Left lobe of liver (tissue), 2 donors: Measurements from ENCODE around the gene VENTX. TPM values are rescaled to one million over a fixed set of nuclear protein-coding genes. Genes with fewer than 3 reads are reported as not detected.
A peak's percentile ranks its signal among the peaks of the same experiment; 100 is the strongest.
"Not testable (repeated sequence)": the region's sequence is repeated elsewhere in the genome, so short reads cannot be mapped to it uniquely, and the experiment has no call there.

Source experiments
- ATAC-seq: fragments of 200-7000 bp; cut with Tn5 transposase; one replicate; pipeline ENCODE4 v1.9.1; 2020; ENCODE audit warnings: mild to moderate bottlenecking, moderate library complexity
- DNase-seq: peaks from one replicate; pipeline ENCODE4 v3.0.0-alpha.2; 2020; ENCODE audit warnings: low spot score
- total RNA-seq: library from RNA; stranded (reverse); gene quantifications from one replicate; pipeline ENCODE4 v1.2.1, GENCODE V29; 2021
- donor health status: DM: no; HTN: no; CAD: no; lungs with moderate emphysema.
- donor health status: DM: no; HTN: yes; CAD: no.

VENTX gene
- total RNA-seq, 1 donor from 2014 or later, result 0.15 TPM

DNA sequence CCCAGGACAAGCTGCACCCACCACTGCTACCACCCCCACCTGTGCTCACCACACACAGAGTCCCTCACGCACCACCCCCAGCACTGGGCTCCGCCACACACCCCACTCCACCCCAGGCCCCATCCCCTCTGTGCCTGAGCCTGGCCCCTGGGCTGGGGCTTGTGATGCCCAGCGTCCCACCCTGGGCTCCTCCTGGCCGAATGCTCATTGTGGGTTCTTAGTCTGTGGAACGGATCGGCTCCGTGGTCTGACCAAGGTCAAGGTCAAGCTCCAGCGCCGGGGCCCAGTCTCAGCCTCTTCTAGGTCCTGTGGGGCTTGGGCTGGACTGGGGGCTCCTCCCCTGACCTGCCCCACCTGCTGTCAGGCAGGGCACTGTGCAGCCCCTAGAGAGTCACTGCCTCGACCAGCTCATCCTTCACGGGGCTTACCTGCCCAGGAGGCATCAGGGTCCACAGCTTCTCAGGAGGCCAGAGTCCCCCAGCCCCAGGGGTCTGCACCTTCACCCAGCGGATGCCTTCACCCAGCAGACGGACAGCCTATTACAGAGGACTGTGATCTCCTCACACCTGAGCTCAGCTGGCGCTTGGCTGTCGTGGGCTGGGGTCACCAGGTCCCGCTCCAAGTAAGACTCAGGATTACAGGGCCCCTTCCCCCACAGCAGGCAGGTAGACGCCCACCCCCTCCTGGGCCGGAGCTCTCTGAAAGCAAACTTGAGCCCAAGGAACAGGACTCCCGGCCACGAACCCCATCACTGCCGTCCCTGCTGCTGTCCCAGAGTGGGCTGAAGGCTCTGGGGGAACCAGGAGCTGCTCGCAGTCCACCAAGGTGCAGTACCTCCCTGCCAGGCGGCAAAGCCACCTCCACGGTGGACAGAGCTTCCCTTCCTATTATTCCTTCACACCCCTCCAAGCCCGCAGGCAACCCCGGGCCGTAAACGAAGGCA is 22.9 kb upstream of the VENTX start:
- no peak for DNase-seq
- no peak for ATAC-seq

DNA sequence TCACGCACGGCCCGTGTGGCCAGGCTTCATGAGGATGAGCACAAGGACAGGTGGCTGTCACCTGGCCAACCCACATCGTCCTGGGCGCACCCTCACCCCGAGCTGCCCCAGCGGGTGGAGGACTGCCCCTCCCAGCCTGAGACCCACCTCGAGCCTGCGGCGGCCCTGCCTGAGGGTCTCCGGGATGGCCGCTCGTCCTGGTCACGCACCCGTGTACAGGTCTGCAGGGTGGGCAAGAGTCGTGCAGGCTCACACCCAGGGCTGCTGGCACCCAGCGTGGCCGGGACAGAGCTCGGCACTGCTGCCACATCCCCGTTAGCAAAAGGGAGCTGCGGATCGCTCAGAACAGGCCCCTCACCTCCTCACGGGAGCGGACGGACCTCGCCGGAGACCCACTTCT is 22.1 kb upstream of the VENTX start:
- DNase-seq, result no peak

DNA sequence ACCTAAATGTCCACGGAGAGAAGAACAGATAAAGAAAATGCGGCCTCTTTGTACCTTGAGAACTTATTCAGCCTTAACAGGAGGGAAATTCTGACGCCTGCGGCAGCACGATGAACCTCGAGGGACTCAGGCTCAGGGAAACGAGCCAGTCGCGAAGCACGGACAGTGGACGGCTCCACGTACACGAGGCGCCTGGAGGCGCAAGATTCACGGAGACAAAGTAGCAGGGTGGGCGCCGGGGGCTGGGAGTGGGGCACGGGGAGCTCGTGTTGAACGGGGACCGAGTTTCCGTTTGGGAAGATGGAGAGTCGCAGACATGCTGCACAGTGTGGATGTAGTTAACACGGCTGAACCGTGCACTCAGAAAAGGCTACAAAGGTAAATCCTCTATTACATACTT is 20.9 kb upstream of the VENTX start:
- DNase-seq, result no peak
- ATAC-seq, result no peak

More for the DNA sequence above, 22.1 kb upstream of the VENTX start:
- ATAC-seq, result no peak

DNA sequence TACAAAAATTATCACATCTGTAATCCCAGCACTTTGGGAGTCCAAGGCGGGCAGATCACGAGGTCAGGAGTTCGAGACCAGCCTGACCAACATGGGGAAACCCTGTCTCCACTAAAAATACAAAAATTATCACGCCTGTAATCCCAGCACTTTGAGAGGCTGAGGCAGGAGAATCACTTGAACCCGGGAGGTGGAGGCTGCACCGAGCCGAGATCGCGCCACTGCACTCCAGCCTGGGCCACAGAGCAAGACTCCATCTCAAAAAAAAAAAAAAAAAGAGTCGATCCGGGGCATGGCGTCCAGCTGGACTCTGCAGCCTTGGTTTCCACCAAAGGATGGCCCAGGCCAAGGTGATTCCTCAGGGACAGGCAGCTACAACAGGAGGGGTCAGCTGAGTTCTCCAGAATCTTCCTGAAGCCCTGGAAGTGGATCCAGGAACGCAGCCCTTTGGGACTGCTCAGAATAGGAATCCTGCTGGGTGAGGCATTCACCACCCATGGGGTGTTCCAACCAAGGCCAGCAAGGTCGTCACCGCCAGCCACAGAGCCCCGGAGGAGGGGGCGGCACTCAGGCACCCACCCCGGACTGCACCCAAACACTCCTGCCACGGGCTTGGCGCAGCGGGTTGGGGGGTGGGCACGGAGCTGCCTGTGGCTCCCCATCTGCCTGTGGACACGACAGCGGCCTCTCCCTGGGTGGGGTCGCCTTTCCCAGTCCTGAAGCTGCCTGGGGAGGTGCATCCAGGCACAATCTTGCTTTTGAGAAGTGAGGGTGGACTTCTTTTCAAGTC is 19.7 kb upstream of the VENTX start:
- ATAC-seq (no peak), DNase-seq (no peak)

DNA sequence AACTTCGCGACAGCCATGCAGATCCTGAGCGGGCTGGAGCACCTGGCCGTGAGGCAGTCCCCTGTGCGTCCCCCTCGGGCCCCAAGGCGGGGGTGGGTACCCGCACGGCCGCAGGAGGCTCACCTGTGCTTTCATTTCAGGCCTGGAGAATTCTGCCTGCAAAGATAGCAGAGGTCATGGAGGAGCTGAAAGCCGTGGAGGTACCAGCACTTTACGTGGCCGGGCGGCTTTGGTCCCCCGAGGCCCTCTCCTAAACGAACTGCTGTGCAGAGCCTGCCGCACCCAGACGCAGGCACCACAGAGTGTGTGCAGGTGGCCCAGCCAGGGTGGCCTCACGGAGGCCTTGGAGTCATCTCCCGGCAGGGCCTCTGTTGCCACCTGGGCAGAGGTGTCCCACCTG is 18.8 kb upstream of the VENTX start:
- no peak for ATAC-seq
- no peak for DNase-seq

GRCh38 chr10:133219782-133220181 is 17.9 kb upstream of the VENTX start:
- no peak for DNase-seq

GRCh38 chr10:133221331-133221730 is 16.3 kb upstream of the VENTX start:
- ATAC-seq, result no peak
- DNase-seq, result no peak

More at GRCh38 chr10:133219782-133220181, 17.9 kb upstream of the VENTX start:
- no peak for ATAC-seq

- DNase-seq, ATAC-seq: not testable (repeated sequence)
Measured at GRCh38 chr10:133221756-133222155, 15.9 kb upstream of the VENTX start.

DNA sequence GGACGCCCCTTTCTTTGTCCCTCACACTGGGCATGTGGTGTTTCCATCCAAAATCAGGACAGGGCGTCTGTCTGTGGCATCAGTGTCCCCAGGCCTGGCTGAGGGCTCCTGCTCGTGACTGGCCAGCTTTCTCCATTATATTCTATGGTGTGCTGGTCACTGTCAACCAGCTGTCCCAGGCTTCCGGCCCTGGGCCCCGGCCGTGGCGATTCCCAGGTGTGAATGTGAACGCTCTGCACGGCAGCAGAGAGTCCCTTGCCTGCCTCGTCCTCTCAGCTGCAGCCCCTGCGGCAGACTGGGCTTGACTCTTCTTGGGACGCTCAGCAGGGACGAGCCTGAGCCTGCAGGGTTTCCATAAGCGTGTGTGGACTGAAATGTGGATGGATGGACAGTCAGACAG is 13.6 kb upstream of the VENTX start:
- no peak for ATAC-seq
- no peak for DNase-seq

- no peak for DNase-seq
- no peak for ATAC-seq
Measured at GRCh38 chr10:133224756-133225372, 12.8 kb upstream of the VENTX start.

DNA sequence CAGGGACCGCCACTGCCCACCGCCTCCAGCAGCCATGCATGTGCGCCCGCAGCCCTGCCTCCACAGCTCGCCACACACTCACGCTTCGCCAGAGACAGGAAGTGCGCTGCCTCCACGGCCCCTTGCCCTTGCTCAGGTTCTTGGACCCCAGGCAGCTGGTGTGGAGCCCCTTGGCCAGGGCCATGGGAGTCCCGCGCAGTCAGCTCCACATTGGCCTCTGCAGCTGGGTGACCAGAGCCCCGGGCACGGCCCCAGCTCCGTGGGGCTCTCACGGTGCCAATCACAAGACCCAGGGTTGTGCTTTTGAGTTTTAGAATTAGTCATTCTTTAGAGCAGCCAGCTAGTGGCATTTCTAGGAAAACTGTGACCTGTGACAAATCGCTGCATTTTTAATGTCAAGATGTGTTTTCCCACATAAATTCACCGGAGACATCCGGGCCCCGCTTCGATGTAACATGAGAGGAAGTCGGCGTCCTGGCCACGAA is 11.9 kb upstream of the VENTX start:
- no peak for DNase-seq

GRCh38 chr10:133226251-133226808 is 11.3 kb upstream of the VENTX start:
- DNase-seq, result no peak
- ATAC-seq, result peak; percentile 85

More for the DNA sequence above, 11.9 kb upstream of the VENTX start:
- no peak for ATAC-seq

DNA sequence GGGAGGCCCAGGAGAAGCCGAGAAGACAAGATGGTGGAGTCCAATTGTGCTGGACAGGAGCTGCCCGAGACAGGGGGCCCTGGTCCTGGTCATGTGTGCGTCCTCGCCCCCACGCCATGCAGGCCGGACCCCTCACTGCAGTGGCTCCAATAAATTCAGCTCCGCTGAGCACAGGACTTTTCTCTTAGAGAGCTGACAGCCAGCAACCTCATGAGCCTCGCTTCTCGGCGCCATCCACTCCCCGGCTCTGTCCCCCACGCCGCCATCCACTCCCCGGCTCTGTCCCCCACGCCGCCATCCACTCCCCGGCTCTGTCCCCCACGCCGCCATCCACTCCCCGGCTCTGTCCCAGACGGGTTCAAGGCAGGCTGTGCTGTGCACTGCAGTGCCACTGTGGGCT is 10.4 kb upstream of the VENTX start:
- no peak for ATAC-seq
- DNase-seq, result no peak

- DNase-seq (no peak), ATAC-seq (no peak)
Measured at GRCh38 chr10:133229265-133230043, 8.2 kb upstream of the VENTX start.

DNA sequence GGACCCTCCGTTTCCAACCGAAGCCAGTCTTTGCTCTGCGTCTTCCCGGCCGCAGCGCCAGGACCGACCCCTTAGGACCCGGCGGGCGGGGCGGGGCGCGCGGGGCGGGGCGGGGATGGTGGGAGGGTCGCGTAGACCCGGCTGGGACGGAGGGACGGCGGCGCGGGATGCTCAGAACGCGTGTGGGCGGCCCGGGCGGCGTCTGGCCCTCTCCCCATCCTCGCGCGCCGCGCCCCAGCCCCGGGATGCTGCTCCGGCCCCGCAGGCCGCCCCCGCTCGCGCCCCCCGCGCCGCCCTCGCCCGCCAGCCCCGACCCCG is 7.7 kb upstream of the VENTX start, which contains the start of gene UTF1:
UTF1 (plus strand) TSS at position 174 of the 318 bp plus-strand sequence; CDS start at position 246, 72 bp downstream.
- ATAC-seq, result no peak
- DNase-seq, result no peak

DNA sequence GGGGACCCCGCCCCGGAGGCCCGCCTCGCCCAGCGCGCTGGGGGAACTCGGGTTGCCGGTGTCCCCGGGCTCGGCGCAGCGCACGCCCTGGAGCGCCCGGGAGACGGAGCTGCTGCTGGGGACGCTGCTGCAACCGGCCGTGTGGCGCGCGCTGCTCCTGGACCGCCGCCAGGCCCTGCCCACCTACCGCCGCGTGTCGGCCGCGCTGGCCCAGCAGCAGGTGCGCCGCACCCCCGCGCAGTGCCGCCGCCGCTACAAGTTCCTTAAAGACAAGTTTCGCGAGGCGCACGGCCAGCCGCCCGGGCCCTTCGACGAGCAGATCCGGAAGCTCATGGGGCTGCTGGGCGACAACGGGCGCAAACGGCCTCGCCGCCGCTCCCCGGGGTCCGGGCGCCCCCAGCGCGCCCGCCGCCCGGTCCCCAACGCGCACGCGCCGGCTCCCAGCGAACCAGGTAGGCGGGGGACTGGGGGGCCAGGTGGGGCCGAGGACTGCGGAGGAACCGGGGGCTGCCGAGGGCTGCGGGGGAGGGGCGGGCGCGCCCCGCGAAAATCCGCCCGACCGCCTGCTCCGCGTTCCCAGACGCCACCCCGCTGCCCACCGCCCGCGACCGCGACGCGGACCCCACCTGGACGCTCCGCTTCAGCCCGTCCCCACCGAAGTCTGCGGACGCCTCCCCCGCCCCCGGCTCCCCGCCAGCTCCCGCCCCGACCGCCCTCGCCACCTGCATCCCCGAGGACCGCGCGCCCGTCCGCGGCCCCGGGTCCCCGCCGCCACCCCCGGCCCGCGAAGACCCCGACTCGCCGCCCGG is 7.1 kb upstream of the VENTX start:
- DNase-seq (no peak), ATAC-seq (no peak)

- no peak for ATAC-seq
- DNase-seq, result no peak
Measured at GRCh38 chr10:133231244-133231945, 6.3 kb upstream of the VENTX start.

GRCh38 chr10:133231946-133232574 is 5.6 kb upstream of the VENTX start:
- no peak for DNase-seq

More at GRCh38 chr10:133231946-133232574, 5.6 kb upstream of the VENTX start:
- ATAC-seq, result no peak
